ENCODE results near the gene SEPTIN3.

DNA sequence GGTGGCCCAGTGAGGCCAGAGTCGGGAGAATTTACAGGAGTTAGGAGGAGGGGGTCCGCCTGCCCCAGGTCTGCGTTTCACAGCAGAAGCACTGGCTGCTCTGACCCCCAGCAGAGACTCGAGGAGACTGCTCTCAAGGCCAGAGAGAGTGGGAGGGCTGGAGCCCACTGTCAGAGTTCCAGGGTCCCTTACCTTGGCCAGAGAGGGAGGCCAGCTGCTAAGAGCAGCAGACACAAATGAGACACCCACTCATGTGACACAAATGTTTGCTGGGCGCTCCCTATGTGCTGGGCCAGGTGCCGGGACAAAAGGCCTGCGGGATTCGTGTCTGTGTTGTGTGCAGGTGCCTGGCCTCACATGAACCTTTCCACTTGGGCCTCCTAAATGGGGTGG lies 39.8 kb upstream of the SEPTIN3 start:
- TF ChIP-seq, protein P1, sequence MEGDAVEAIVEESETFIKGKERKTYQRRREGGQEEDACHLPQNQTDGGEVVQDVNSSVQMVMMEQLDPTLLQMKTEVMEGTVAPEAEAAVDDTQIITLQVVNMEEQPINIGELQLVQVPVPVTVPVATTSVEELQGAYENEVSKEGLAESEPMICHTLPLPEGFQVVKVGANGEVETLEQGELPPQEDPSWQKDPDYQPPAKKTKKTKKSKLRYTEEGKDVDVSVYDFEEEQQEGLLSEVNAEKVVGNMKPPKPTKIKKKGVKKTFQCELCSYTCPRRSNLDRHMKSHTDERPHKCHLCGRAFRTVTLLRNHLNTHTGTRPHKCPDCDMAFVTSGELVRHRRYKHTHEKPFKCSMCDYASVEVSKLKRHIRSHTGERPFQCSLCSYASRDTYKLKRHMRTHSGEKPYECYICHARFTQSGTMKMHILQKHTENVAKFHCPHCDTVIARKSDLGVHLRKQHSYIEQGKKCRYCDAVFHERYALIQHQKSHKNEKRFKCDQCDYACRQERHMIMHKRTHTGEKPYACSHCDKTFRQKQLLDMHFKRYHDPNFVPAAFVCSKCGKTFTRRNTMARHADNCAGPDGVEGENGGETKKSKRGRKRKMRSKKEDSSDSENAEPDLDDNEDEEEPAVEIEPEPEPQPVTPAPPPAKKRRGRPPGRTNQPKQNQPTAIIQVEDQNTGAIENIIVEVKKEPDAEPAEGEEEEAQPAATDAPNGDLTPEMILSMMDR (IDR thresholded peaks at IDR 0.05; ENCODE audit: insufficient read depth, low read length) = no peak
- TF ChIP-seq POLR2AphosphoS5 (IDR thresholded peaks at IDR 0.05; ENCODE audit: low read depth) (no peak), GABPA (IDR thresholded peaks at IDR 0.05; ENCODE audit: low read depth) (no peak)
- TF ChIP-seq, protein P2, sequence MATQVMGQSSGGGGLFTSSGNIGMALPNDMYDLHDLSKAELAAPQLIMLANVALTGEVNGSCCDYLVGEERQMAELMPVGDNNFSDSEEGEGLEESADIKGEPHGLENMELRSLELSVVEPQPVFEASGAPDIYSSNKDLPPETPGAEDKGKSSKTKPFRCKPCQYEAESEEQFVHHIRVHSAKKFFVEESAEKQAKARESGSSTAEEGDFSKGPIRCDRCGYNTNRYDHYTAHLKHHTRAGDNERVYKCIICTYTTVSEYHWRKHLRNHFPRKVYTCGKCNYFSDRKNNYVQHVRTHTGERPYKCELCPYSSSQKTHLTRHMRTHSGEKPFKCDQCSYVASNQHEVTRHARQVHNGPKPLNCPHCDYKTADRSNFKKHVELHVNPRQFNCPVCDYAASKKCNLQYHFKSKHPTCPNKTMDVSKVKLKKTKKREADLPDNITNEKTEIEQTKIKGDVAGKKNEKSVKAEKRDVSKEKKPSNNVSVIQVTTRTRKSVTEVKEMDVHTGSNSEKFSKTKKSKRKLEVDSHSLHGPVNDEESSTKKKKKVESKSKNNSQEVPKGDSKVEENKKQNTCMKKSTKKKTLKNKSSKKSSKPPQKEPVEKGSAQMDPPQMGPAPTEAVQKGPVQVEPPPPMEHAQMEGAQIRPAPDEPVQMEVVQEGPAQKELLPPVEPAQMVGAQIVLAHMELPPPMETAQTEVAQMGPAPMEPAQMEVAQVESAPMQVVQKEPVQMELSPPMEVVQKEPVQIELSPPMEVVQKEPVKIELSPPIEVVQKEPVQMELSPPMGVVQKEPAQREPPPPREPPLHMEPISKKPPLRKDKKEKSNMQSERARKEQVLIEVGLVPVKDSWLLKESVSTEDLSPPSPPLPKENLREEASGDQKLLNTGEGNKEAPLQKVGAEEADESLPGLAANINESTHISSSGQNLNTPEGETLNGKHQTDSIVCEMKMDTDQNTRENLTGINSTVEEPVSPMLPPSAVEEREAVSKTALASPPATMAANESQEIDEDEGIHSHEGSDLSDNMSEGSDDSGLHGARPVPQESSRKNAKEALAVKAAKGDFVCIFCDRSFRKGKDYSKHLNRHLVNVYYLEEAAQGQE (IDR thresholded peaks at IDR 0.05; ENCODE audit: insufficient replicate concordance, low read depth) = no peak

Measured in HL-60 (cell line).